ENCODE measurements around the gene ZNF579.

Gene ZNF579

GRCh38 chr19:55621205-55621672, 40.6 kb upstream of the ZNF579 start:
- no peak overlapping the region for H3K4me2 ChIP-seq (ENCODE audit: low read length)
- no peaks in the 10 kb centered on the region for H3K36me3 ChIP-seq (ENCODE audit: control insufficient read depth, insufficient read depth, low read length)
- H3K27ac ChIP-seq: no peak overlapping the region
- H3K27me3 ChIP-seq (ENCODE audit: control insufficient read depth, insufficient read depth, low read length): no peaks in the 10 kb centered on the region
- no peak for TF ChIP-seq CTCF (IDR thresholded peaks at IDR 0.05)
- peaks cover 2% of the 10 kb centered on the region for H3K79me2 ChIP-seq
- no peaks in the 10 kb centered on the region for H3K4me1 ChIP-seq
- H3K9ac ChIP-seq: no peak overlapping the region
- no peak overlapping the region for H2AFZ ChIP-seq
- no peaks in the 10 kb centered on the region for H3K9me3 ChIP-seq (ENCODE audit: control insufficient read depth, low read length)
- no peak overlapping the region for H3K4me3 ChIP-seq (ENCODE audit: low read depth, low read length)

GRCh38 chr19:55620410-55621204, 40.0 kb upstream of the ZNF579 start:
- H3K4me3 ChIP-seq (ENCODE audit: low read depth, low read length): no peak overlapping the region
- H3K79me2 ChIP-seq: peaks cover 2% of the 10 kb centered on the region
- H3K27me3 ChIP-seq (ENCODE audit: control insufficient read depth, insufficient read depth, low read length): no peaks in the 10 kb centered on the region
- no peak overlapping the region for H3K27ac ChIP-seq
- no peaks in the 10 kb centered on the region for H3K4me1 ChIP-seq
- no peak overlapping the region for H2AFZ ChIP-seq
- TF ChIP-seq CTCF (IDR thresholded peaks at IDR 0.05): no peak
- H3K36me3 ChIP-seq (ENCODE audit: control insufficient read depth, insufficient read depth, low read length): no peaks in the 10 kb centered on the region
- H3K4me2 ChIP-seq (ENCODE audit: low read length): no peak overlapping the region
- no peak overlapping the region for H3K9ac ChIP-seq
- no peaks in the 10 kb centered on the region for H3K9me3 ChIP-seq (ENCODE audit: control insufficient read depth, low read length)

- no peak overlapping the region for H3K4me2 ChIP-seq (ENCODE audit: low read length)
- no peak overlapping the region for H3K27ac ChIP-seq
- H3K36me3 ChIP-seq (ENCODE audit: control insufficient read depth, insufficient read depth, low read length): no peaks in the 10 kb centered on the region
- no peak overlapping the region for H3K9ac ChIP-seq
- peaks cover 2% of the 10 kb centered on the region for H3K79me2 ChIP-seq
- H3K27me3 ChIP-seq (ENCODE audit: control insufficient read depth, insufficient read depth, low read length): no peaks in the 10 kb centered on the region
- H3K9me3 ChIP-seq (ENCODE audit: control insufficient read depth, low read length): no peaks in the 10 kb centered on the region
- no peaks in the 10 kb centered on the region for H3K4me1 ChIP-seq
- H3K4me3 ChIP-seq (ENCODE audit: low read depth, low read length): no peak overlapping the region
- H2AFZ ChIP-seq: no peak overlapping the region
- TF ChIP-seq CTCF (IDR thresholded peaks at IDR 0.05): no peak
Observed at GRCh38 chr19:55619286-55619685, 38.6 kb upstream of the ZNF579 start.

GRCh38 chr19:55618426-55618825, 37.8 kb upstream of the ZNF579 start:
- Histone ChIP-seq H3K79me2 (peaks cover 2% of the 10 kb centered on the region), H3K27ac (no peak overlapping the region), H3K4me3 (ENCODE audit: low read depth, low read length) (no peak overlapping the region), H3K4me1 (no peaks in the 10 kb centered on the region), H3K9ac (no peak overlapping the region), H2AFZ (no peak overlapping the region), H3K9me3 (ENCODE audit: control insufficient read depth, low read length) (no peaks in the 10 kb centered on the region), H3K4me2 (ENCODE audit: low read length) (no peak overlapping the region), H3K27me3 (ENCODE audit: control insufficient read depth, insufficient read depth, low read length) (no peaks in the 10 kb centered on the region), H3K36me3 (ENCODE audit: control insufficient read depth, insufficient read depth, low read length) (no peaks in the 10 kb centered on the region)
- no peak for TF ChIP-seq CTCF (IDR thresholded peaks at IDR 0.05)

- no peak overlapping the region for H3K4me2 ChIP-seq (ENCODE audit: low read length)
- no peaks in the 10 kb centered on the region for H3K27me3 ChIP-seq (ENCODE audit: control insufficient read depth, insufficient read depth, low read length)
- no peaks in the 10 kb centered on the region for H3K9me3 ChIP-seq (ENCODE audit: control insufficient read depth, low read length)
- H2AFZ ChIP-seq: no peak overlapping the region
- no peak overlapping the region for H3K4me3 ChIP-seq (ENCODE audit: low read depth, low read length)
- H3K79me2 ChIP-seq: peaks cover 8% of the 10 kb centered on the region
- H3K9ac ChIP-seq: no peak overlapping the region
- H3K27ac ChIP-seq: no peak overlapping the region
- no peak for TF ChIP-seq CTCF (IDR thresholded peaks at IDR 0.05)
- H3K4me1 ChIP-seq: peaks cover under 1% of the 10 kb centered on the region
- H3K36me3 ChIP-seq (ENCODE audit: control insufficient read depth, insufficient read depth, low read length): no peaks in the 10 kb centered on the region
Observed at GRCh38 chr19:55617426-55617825, 36.8 kb upstream of the ZNF579 start.

Measured in parathyroid adenoma (tissue), 2 donors.